H1 (cell line): ENCODE results near the gene RABGGTB. TPM values are rescaled to one million over a fixed set of nuclear protein-coding genes. Genes with fewer than 3 reads are reported as not detected.

Source experiments
- CTCF ChIA-PET: fragments of 300-600 bp; sonication (Branson Sonifier 250); formaldehyde crosslinking; loops from one replicate; lab custom pipeline; 2021; ENCODE audit not compliant: partially characterized antibody; lab: Charles Lee
- POLR2A ChIA-PET: fragments of 300-600 bp; sonication (Branson Sonifier 250); formaldehyde crosslinking; loops from one replicate; lab custom pipeline; 2021; ENCODE audit warnings: inconsistent platforms; ENCODE audit not compliant: partially characterized antibody; lab: Charles Lee
- DNase-seq, 2 experiments: peaks; one replicate each; pipeline versions ENCODE4 v3.0.0 to v3.0.0-alpha.2; 2010 to 2022; ENCODE audit warnings: low spot score in 2 of 2, low read depth in 1 of 2, mixed read lengths in 1 of 2
- FAIRE-seq: peaks from 2 replicates; lab custom pipeline; 2011; peaks lifted over from hg19 to GRCh38; lab: Jason Lieb, UNC
- H2AFZ ChIP-seq: 2 replicates; pipeline ENCODE4 v1.8.1; 2012; ENCODE audit warnings: low read length, inconsistent platforms
- H2AK5ac ChIP-seq: 2 replicates; pipeline ENCODE4 v1.6.1; 2013; ENCODE audit warnings: low read depth, low read length
- H2BK120ac ChIP-seq: replicated peaks from 2 replicates; pipeline ENCODE3; 2013; ENCODE audit warnings: low read depth, low read length, inconsistent platforms
- H2BK12ac ChIP-seq: 2 replicates; pipeline ENCODE4 v1.6.1; 2013; ENCODE audit warnings: low read depth, low read length
- H2BK15ac ChIP-seq: 2 replicates; pipeline ENCODE4 v1.6.1; 2013; ENCODE audit warnings: low read length
- H2BK20ac ChIP-seq: 2 replicates; pipeline ENCODE4 v1.6.1; 2013; ENCODE audit warnings: low read length
- H2BK5ac ChIP-seq: 2 replicates; pipeline ENCODE4 v1.6.1; 2013; ENCODE audit warnings: low read depth, low read length
- H3K14ac ChIP-seq: 2 replicates; pipeline ENCODE4 v1.6.1; 2013; ENCODE audit warnings: inconsistent platforms; ENCODE audit not compliant: insufficient read length
- H3K18ac ChIP-seq: 2 replicates; pipeline ENCODE4 v1.6.1; 2013; ENCODE audit warnings: low read length; ENCODE audit errors: extremely low read depth
- H3K23ac ChIP-seq: 2 replicates; pipeline ENCODE4 v1.6.1; 2013; ENCODE audit warnings: inconsistent platforms; ENCODE audit not compliant: insufficient read length
- H3K23me2 ChIP-seq: 2 replicates; pipeline ENCODE4 v1.6.1; 2013; ENCODE audit warnings: low read depth, low read length
- H3K27ac ChIP-seq: 2 replicates; pipeline ENCODE4 v1.6.1; 2011; ENCODE audit warnings: low read depth, low read length, inconsistent platforms
- H3K27me3 ChIP-seq, 4 experiments: replicated peaks in 1 of 4; 1 replicate in 1 of 4; 2 replicates in 3 of 4; pipeline versions ENCODE4 v1.6.1 to v1.8.1; 2011 to 2013; ENCODE audit warnings: low read length in 3 of 4, mild to moderate bottlenecking in 3 of 4, inconsistent platforms in 2 of 4, mixed read lengths in 2 of 4, moderate library complexity in 1 of 4; ENCODE audit not compliant: control insufficient read depth in 3 of 4, insufficient read depth in 3 of 4; ENCODE audit errors: extremely low read depth in 1 of 4
- H3K36me3 ChIP-seq, 4 experiments: 2 replicates each; pipeline versions ENCODE4 v1.6.1 to v1.8.1; 2011 to 2013; ENCODE audit warnings: mild to moderate bottlenecking in 4 of 4, low read length in 3 of 4, moderate library complexity in 2 of 4, control low read depth in 1 of 4, inconsistent platforms in 1 of 4; ENCODE audit not compliant: insufficient read depth in 4 of 4, control insufficient read depth in 2 of 4
- H3K4ac ChIP-seq: replicated peaks from 2 replicates; pipeline ENCODE3; 2013; ENCODE audit warnings: low read length, low read depth, mixed read lengths, inconsistent platforms; ENCODE audit not compliant: insufficient read length
- H3K4me1 ChIP-seq, 4 experiments: replicated peaks in 1 of 4; 1 replicate in 1 of 4; 2 replicates in 3 of 4; pipeline versions ENCODE4 v1.6.1 to v1.8.1; 2011 to 2013; ENCODE audit warnings: low read length in 3 of 4, inconsistent platforms in 2 of 4, mixed read lengths in 1 of 4; ENCODE audit not compliant: insufficient read depth in 4 of 4, control insufficient read depth in 3 of 4
- H3K4me2 ChIP-seq, 2 experiments: 2 replicates each; pipeline versions ENCODE4 v1.6.1 to v1.8.1; 2011 to 2013; ENCODE audit warnings: low read depth in 2 of 2, low read length in 2 of 2, control low read depth in 1 of 2, inconsistent platforms in 1 of 2, mild to moderate bottlenecking in 1 of 2; ENCODE audit not compliant: insufficient read depth in 1 of 2
- H3K4me3 ChIP-seq, 4 experiments: fragments of 200-600, 300-600 bp in 1 of 4; sonication (generic), shearing (Covaris generic), sonication (Bioruptor Twin) in 1 of 4; 2 replicates each; pipeline versions ENCODE4 v1.5.1 to v1.8.1; 2011 to 2016; ENCODE audit warnings: low read length in 4 of 4, low read depth in 3 of 4, control low read depth in 2 of 4, inconsistent platforms in 2 of 4, mild to moderate bottlenecking in 2 of 4, mixed read lengths in 1 of 4, moderate library complexity in 1 of 4; ENCODE audit not compliant: insufficient read depth in 2 of 4; ENCODE audit errors: extremely low read depth in 1 of 4
- H3K56ac ChIP-seq: replicated peaks from 2 replicates; pipeline ENCODE3; 2013; ENCODE audit warnings: low read depth, mild to moderate bottlenecking, mixed read lengths, low read length, inconsistent platforms; ENCODE audit not compliant: insufficient read length
- H3K79me1 ChIP-seq: 2 replicates; pipeline ENCODE4 v1.6.1; 2013; ENCODE audit warnings: low read depth, low read length, control low read depth
- H3K79me2 ChIP-seq, 2 experiments: 2 replicates each; pipeline versions ENCODE4 v1.6.1 to v1.8.1; 2012 to 2013; ENCODE audit warnings: low read length in 2 of 2, mild to moderate bottlenecking in 2 of 2, inconsistent platforms in 1 of 2; ENCODE audit not compliant: insufficient read depth in 2 of 2, control insufficient read depth in 1 of 2
- H3K9ac ChIP-seq, 4 experiments: replicated peaks in 1 of 4; 1 replicate in 1 of 4; 2 replicates in 3 of 4; pipeline versions ENCODE4 v1.6.1 to v1.8.1; 2011 to 2013; ENCODE audit warnings: low read depth in 3 of 4, low read length in 3 of 4, control low read depth in 2 of 4, mild to moderate bottlenecking in 2 of 4, moderate library complexity in 2 of 4, inconsistent platforms in 1 of 4; ENCODE audit errors: extremely low read depth in 1 of 4
- H3K9me3 ChIP-seq, 2 experiments: 2 replicates each; pipeline versions ENCODE4 v1.6.1 to v1.8.1; 2012 to 2013; ENCODE audit warnings: mild to moderate bottlenecking in 2 of 2, moderate library complexity in 2 of 2, control low read depth in 1 of 2, inconsistent platforms in 1 of 2, low read depth in 1 of 2, low read length in 1 of 2, mixed read lengths in 1 of 2; ENCODE audit not compliant: insufficient read depth in 2 of 2
- H4K20me1 ChIP-seq, 2 experiments: replicated peaks in 1 of 2; 2 replicates each; pipeline versions ENCODE3 to v1.8.1; 2011 to 2013; ENCODE audit warnings: inconsistent platforms in 2 of 2, low read length in 2 of 2, mild to moderate bottlenecking in 1 of 2; ENCODE audit not compliant: insufficient read depth in 2 of 2, control insufficient read depth in 1 of 2
- H4K5ac ChIP-seq: 2 replicates; pipeline ENCODE4 v1.6.1; 2013; ENCODE audit warnings: low read length, low read depth, mixed read lengths, inconsistent platforms; ENCODE audit not compliant: insufficient read length
- H4K8ac ChIP-seq: 2 replicates; pipeline ENCODE4 v1.8.0; 2013; ENCODE audit warnings: mild to moderate bottlenecking, moderate library complexity, low read length, inconsistent platforms; ENCODE audit not compliant: insufficient read depth; ENCODE audit errors: extremely low read depth
- H4K91ac ChIP-seq: replicated peaks from 2 replicates; pipeline ENCODE3; 2013; ENCODE audit warnings: low read length, mixed read lengths, inconsistent platforms; ENCODE audit not compliant: insufficient read length
- CREB1 ChIP-seq: IDR thresholded peaks from 2 replicates; pipeline ENCODE4 v1.6.1; 2012; ENCODE audit warnings: inconsistent platforms
- NANOG ChIP-seq: IDR thresholded peaks from 2 replicates; pipeline ENCODE4 v1.6.1; 2011; ENCODE audit warnings: low read length, low read depth, mild to moderate bottlenecking, inconsistent platforms; ENCODE audit not compliant: insufficient read depth, poor library complexity, severe bottlenecking
- WGBS, 2 experiments: shearing (Covaris generic) in 1 of 2; methylation state at CpG; one replicate each; pipeline versions ENCODE4 v1.1.6 to v1.1.7; 2013 to 2015; ENCODE audit warnings: low lambda C conversion rate in 2 of 2, mixed read lengths in 2 of 2, inconsistent platforms in 1 of 2, low coverage in 1 of 2, missing lambda C conversion rate in 1 of 2; ENCODE audit not compliant: insufficient replicate concordance in 2 of 2, insufficient coverage in 1 of 2, insufficient read length in 1 of 2; ENCODE audit errors: extremely low coverage in 1 of 2, missing lambda C conversion rate in 1 of 2; 5-methylcytosine and 5-hydroxymethylcytosine counted together
- polyA plus RNA-seq, 7 experiments: library from polyadenylated mRNA; depleted of rRNA in 3 of 7; stranded (reverse) in 5 of 7; unstranded in 2 of 7; fragments of >200 nt in 5 of 7; fragments of 200-250 nt in 2 of 7; gene quantifications; 1 replicate in 5 of 7; 2 replicates in 1 of 7; 4 replicates in 1 of 7; pipeline versions ENCODE4 v1.2.1 to v1.2.3, GENCODE V29; 2011 to 2013; ENCODE audit warnings: missing spikeins in 2 of 7, mixed read lengths in 2 of 7
- total RNA-seq: library from RNA; stranded (reverse); fragmentation: NEBNext Ultra II Directional; extraction: Animal tissue kit (Norgen Biotek cat#: 25700); gene quantifications from 2 replicates; pipeline ENCODE4 v1.2.1, GENCODE V29; 2021

RABGGTB gene
- total and polyA plus RNA-seq, 2 of the 8 experiments (the other 6 are each of a cell fraction or from before 2014, with no cell fraction given) = 70.7 to 124 TPM

GRCh38 chr1:75771978-75772377 is 14.1 kb upstream of the RABGGTB start:
- Histone ChIP-seq H2BK12ac (no peak overlapping the region), H2AFZ (no peak overlapping the region), H2BK15ac (no peak overlapping the region), H3K56ac (no peak overlapping the region), H3K4me2 (no peak overlapping the region), H2BK5ac (no peak overlapping the region), H4K8ac (no peak overlapping the region), H3K79me1 (no peaks in the 10 kb centered on the region), H3K9ac (no peak overlapping the region), H2BK120ac (no peak overlapping the region), H4K5ac (no peak overlapping the region), H3K4me1 (peaks cover 0 to 3% (median 1%) of the 10 kb centered on the region in 4 experiments; a peak in 2 of 7 replicates), H2BK20ac (no peak overlapping the region), H3K9me3 (0 out of 4 replicates have a peak, but pooled peaks cover 0 to under 1% of the 10 kb centered on the region in 2 experiments), H3K14ac (no peak overlapping the region), H3K4ac (no peak overlapping the region), H3K36me3 (no peaks in the 10 kb centered on the region), H3K23ac (no peak overlapping the region), H4K20me1 (no peaks in the 10 kb centered on the region), H3K79me2 (no peaks in the 10 kb centered on the region), H3K4me3 (no peak overlapping the region), H3K27me3 (no peaks in the 10 kb centered on the region), H3K18ac (no peak overlapping the region), H4K91ac (no peak overlapping the region), H3K27ac (no peak overlapping the region), H2AK5ac (no peak overlapping the region), H3K23me2 (no peaks in the 10 kb centered on the region)
- FAIRE-seq = no peak
- POLR2A ChIA-PET = interaction anchor here (5.5 kb wide), 1 partner anchor 14 kb away, joined by 31 read pairs; the partner anchor contains the start of gene RABGGTB
- no peak for DNase-seq
- CTCF ChIA-PET = no interaction called here
- WGBS, 2 experiments = 53% methylated on average over 3 of the region's 3 CpGs; no CpG with 5 or more reads in 1 of the 2 experiments
- TF ChIP-seq CREB1 (no peak), NANOG (no peak)
